GM21528 (cell line): Measurements from ENCODE around the gene CD300LG.
"Not testable (repeated sequence)": the region's sequence is repeated elsewhere in the genome, so short reads cannot be mapped to it uniquely, and the experiment has no call there.

Experiments used
- ATAC-seq: cut with Tn5 transposase; IDR thresholded peaks from one replicate; pipeline ENCODE4 v1.9.1; 2021; ENCODE audit warnings: mild to moderate bottlenecking, moderate library complexity; ENCODE audit not compliant: unreplicated experiment, low FRiP score

Gene CD300LG

DNA sequence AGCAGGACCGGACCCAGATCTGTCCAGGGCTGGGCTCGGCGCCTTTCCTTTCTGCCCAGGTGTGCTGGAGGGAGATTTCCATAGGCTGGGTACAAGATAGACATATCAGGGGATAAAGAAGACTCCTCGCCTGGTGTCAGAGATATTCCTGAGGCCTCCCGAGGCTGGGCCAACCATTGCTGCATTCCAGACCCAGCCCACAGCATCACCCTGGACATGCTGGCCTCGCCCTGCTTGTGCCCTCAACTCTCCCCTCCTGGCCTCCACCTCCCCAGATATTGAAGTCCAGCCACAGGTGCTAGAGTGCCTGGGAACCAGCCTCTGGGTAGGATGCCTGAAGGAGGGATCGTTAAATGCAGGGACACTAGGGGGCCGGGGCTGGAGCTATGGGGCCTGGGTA lies 2.1 kb downstream of the CD300LG start:
- no peak for ATAC-seq

- ATAC-seq, result no peak
Observed at GRCh38 chr17:43852571-43852970, 5.6 kb downstream of the CD300LG start.

DNA sequence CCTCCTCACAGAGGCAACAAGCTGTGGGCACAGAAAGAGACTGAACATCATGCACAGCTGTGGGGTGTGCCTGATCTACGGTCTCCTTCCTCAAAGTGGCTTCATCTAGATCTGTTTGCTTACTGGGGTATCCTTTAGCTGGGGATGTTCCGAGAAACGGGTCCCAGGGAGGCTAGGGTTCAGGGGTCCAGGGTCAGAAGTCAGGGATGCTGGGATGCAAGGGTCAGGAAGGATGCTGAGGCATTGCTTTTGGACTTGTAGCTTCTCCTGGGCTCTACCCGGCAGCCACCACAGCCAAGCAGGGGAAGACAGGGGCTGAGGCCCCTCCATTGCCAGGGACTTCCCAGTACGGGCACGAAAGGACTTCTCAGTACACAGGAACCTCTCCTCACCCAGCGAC lies 6.6 kb downstream of the CD300LG start:
- ATAC-seq, result no peak

DNA sequence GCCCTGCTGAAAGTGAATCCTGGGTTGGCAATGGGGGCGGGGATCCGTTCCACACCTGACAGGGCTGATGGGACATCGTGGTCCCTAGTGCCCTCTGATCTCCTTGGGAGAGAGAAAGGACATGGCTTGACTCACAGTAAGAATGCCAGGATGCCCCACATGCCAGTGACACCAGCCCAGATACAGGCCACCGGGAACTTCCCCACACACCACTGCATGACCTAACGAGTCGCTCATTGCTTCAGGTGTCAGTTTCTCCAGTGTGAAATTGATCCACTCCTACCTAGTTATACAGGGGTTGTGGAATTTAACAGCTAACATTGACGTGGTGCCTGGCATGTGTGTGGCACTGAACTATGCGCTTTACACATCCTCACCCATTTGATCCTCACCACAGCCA lies 7.5 kb downstream of the CD300LG start:
- ATAC-seq, result no peak

DNA sequence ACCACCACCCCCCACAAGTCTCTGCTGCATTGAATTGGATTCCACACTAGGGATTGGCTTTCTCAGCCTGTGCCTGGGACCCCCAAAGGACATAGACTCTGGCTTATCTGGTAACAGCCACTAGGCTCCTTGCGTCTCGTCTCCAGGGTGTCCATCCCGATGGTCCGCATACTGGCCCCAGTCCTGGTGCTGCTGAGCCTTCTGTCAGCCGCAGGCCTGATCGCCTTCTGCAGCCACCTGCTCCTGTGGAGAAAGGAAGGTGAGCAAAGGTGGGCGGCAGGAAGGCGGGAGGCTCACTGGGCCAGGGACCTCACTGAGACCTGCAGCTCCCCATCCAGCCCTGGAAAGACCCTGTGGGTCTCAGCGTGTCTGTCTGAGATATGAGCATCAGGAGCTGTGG lies 8.1 kb downstream of the CD300LG start:
- ATAC-seq, result no peak

GRCh38 chr17:43856141-43856540 lies 9.2 kb downstream of the CD300LG start:
- ATAC-seq, result no peak

DNA sequence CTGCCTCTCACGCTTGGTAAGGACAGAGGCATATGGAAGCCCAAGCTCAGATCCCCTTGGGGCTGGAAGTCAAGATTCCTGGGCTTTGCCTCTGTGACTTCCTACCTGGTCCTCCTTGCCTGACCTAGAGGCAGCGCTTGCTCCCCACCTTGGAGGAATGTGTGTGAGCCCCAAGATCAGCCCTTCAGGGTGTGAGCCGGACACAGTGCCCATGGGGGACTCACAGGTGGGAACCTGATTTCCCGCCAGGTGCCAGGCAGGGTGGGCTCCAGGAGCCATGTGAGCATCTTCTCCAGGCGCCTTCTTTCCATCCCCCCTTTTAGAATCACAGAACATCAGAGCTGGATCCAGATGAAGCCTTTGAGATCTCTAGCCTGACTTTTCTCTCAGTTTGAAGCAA lies 10.2 kb downstream of the CD300LG start:
- no peak for ATAC-seq

- ATAC-seq, result no peak
Observed at GRCh38 chr17:43857957-43858600, 11.1 kb downstream of the CD300LG start.

- ATAC-seq, result no peak
Observed at GRCh38 chr17:43860077-43860725, 13.2 kb downstream of the CD300LG start.

DNA sequence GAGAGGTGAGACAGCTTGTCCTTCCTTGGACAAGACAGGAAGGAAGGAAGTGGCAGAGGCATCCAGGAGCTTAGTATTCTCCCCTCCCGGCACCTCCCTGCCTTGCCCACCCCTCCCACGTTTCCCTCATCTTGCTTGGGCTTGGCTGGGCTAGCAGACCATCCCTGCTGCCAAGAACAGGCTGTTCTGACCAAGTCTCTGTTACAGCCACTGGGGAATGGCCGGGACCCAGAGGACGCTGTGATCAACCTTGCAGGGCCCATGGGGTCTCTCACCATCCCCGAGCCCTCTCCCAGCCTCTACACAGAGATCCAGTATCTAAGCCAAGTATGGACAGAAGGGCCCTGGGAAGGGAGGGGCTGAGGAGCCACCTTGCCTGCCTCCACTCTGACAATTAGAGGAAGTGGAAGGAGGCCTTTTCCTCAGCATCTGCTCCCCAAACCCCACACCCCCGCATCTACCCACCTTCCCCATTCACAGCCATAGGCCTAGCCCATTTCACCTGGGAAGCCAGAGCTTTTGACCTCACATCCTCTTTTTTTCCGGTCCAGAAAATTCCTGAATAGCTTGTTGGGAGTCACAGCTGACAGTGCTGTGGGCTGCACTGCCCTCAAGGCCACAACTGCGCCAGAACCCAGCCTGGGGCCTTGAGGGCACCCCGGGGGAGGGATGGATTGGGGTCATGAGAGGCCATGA lies 14.1 kb downstream of the CD300LG start:
- ATAC-seq, result no peak

DNA sequence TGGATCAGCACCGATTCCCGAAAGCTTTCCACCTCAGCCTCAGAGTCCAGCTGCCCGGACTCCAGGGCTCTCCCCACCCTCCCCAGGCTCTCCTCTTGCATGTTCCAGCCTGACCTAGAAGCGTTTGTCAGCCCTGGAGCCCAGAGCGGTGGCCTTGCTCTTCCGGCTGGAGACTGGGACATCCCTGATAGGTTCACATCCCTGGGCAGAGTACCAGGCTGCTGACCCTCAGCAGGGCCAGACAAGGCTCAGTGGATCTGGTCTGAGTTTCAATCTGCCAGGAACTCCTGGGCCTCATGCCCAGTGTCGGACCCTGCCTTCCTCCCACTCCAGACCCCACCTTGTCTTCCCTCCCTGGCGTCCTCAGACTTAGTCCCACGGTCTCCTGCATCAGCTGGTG lies 15.0 kb downstream of the CD300LG start:
- no peak for ATAC-seq

GRCh38 chr17:43864161-43864984 lies 17.4 kb downstream of the CD300LG start:
- ATAC-seq, result no peak

GRCh38 chr17:43868226-43868994 lies 21.4 kb downstream of the CD300LG start:
- ATAC-seq, result no peak

GRCh38 chr17:43869031-43869430 lies 22.1 kb downstream of the CD300LG start:
- ATAC-seq, result not testable (repeated sequence)

- no peak for ATAC-seq
Observed at GRCh38 chr17:43871946-43872690, 25.1 kb downstream of the CD300LG start.

DNA sequence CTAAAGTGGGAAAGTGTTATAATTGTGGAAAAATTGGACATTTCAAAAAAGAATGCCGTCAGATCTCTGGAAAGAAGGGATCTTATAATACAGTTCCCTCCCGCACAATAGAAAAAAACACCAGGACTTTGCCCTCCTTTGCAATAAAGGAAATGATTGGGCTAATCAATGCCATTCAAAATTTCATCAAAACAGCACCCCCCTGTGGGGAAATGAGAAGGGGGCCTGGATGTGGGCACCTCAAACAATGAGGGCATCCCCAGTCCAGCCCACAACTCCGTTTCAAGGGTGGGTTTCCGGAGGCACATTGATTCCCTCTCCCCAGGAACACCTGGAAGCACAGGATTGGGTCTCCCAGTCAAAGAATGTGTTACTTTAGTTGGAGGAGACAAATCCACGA lies 26.1 kb downstream of the CD300LG start:
- ATAC-seq, result no peak

DNA sequence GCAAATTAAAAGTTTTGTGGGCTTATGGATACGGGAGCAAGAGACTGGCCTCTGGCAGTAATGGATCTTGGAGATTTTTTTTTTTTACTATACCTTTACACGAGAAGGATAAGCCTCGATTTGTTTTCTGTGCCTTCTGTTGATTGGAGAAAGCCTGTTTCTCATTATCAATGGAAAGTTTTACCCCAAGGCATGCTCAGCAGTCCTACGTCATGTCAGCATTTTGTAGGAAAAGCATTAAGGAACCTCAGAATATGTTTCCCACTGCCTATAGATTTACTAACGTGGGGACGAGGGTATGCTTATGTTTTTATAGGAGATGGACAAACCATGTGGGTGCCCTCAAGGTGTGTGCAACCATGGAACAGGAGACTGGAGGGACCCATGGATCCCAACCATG lies 26.8 kb downstream of the CD300LG start:
- ATAC-seq, result no peak

DNA sequence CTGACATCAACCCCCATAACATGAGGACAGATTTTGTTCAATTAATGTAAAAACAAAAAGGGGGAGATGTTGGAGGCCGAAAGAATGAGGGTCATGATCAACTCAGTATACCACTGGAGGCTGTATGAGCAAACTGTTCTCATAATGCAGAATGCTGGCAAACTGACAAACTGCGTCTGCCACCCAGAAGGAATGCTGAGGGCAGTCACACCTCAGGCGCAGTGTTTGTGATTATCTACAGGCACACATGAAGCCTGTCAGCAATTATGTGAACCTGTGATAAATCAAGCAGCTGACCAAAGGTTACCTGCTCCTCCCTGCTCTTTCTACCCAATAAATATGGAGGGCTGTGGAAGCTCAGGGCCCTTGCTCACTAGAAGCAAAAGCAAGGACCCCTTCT lies 27.3 kb downstream of the CD300LG start:
- no peak for ATAC-seq

- ATAC-seq, result no peak
Observed at GRCh38 chr17:43875476-43876147, 28.6 kb downstream of the CD300LG start.
